Spleen (tissue), 7 donors: ENCODE results near the gene GCLM.

Experiments
- POLR2A ChIP-seq, 3 donors: fragments of 450-650 bp; IDR thresholded peaks; one replicate each; pipeline ENCODE4 v1.5.1; 2017; ENCODE audit warnings: antibody characterized with exemption in 3 of 3, mild to moderate bottlenecking in 1 of 3
- POLR2AphosphoS5 ChIP-seq, 3 donors: sonication (generic); formaldehyde crosslinking; IDR thresholded peaks; one replicate each; pipeline ENCODE4 v1.5.1; 2017; ENCODE audit warnings: antibody characterized with exemption in 3 of 3
- TF ChIP-seq, protein P1 (sequence below), 11 experiments: fragments of 200-600 bp in 7 of 11; fragments of 450-650 bp in 4 of 11; sonication (generic) in 4 of 11; IDR thresholded peaks in 8 of 11; conservative IDR thresholded peaks in 3 of 11; 1 replicate in 7 of 11; 2 replicates in 4 of 11; pipeline versions ENCODE4 v1.4.0 to v1.8.0; 2016 to 2021; ENCODE audit warnings: antibody characterized with exemption in 11 of 11, inconsistent platforms in 4 of 11, mild to moderate bottlenecking in 1 of 11
- donor health status: DM: no; HTN: no; CAD: no; lungs with moderate emphysema.
- donor health status: DM: no; HTN: no; CAD: no.
- donor health status: DM: no; HTN: no; CAD: no.

DNA sequence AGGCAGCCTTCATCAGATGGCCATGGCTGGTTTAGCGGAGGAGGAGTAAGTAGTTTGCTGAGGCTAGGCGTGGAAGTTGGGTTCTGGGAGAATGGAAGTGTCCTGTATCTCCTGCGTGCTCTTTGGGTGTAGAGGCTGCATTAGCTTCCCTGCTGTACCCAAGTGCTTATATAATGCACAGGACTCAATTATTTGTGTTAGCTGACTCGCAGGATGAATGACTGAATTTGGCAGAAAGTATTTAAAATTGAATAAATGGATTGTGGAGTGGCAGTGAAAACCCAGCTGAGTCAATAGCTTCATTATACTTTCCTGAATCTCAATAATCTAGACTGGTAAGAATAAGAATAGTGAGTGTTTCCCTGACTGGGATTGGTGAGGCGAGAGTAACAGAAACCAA lies 44.0 kb downstream of the GCLM start:
- TF ChIP-seq, protein P1, sequence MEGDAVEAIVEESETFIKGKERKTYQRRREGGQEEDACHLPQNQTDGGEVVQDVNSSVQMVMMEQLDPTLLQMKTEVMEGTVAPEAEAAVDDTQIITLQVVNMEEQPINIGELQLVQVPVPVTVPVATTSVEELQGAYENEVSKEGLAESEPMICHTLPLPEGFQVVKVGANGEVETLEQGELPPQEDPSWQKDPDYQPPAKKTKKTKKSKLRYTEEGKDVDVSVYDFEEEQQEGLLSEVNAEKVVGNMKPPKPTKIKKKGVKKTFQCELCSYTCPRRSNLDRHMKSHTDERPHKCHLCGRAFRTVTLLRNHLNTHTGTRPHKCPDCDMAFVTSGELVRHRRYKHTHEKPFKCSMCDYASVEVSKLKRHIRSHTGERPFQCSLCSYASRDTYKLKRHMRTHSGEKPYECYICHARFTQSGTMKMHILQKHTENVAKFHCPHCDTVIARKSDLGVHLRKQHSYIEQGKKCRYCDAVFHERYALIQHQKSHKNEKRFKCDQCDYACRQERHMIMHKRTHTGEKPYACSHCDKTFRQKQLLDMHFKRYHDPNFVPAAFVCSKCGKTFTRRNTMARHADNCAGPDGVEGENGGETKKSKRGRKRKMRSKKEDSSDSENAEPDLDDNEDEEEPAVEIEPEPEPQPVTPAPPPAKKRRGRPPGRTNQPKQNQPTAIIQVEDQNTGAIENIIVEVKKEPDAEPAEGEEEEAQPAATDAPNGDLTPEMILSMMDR (IDR thresholded peaks at IDR 0.05 in 8 of 11, conservative IDR thresholded peaks at IDR 0.05 in 3 of 11), result no peak
- TF ChIP-seq POLR2A (IDR thresholded peaks at IDR 0.05) (no peak), POLR2AphosphoS5 (IDR thresholded peaks at IDR 0.05) (no peak)
